ENCODE measurements around the gene MED14. TPM values are rescaled to one million over a fixed set of nuclear protein-coding genes. Genes with fewer than 3 reads are reported as not detected.

MED14 gene
- total RNA-seq, 1 experiment from 2014 or later, result 83.3 TPM

DNA sequence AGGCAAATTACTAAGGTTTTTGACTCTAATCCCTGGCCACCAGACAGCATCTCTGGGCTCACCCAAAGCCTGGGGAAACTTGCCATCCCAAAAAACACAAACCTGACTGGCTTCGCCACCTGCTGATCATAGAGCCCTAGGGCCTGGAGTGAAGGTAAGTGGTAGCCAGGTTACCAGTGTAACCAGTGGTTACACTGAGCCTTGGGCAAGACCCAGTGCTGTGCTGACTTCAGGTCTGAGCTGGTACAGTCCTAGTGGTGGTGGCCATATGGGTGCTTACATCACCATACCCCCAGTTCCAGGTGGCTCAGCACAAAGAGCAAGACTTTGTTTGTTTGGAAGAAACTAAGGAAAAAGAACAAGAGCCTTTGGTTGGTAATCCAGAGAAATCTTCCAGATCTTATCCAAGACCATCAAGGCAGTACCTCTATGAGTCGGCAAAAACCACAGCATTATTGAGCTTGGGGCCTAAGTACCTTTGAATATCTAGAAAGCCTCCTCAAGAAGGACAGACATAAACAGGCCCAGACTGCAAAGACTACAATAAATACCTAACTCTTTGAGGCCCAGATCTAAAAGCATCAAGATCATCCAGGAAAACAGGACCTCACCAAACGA, 13.7 kb downstream of the MED14 start:
- no peak for ATAC-seq
- POLR2A ChIA-PET, result no interaction called here
- Mint-ChIP-seq H3K4me1 (peaks cover 19% of the 10 kb centered on the region), H3K36me3 (peaks cover 62% of the 10 kb centered on the region), H3K4me3 (no peak overlapping the region), H3K9me3 (no peaks in the 10 kb centered on the region), H3K27me3 (ENCODE audit: low read depth) (no peaks in the 10 kb centered on the region), H3K27ac (no peak overlapping the region; the same call in 1 of the 2 replicates)
- TF ChIP-seq MXD4 (CRISPR knock-in tag; IDR thresholded peaks at IDR 0.05; ENCODE audit: borderline replicate concordance) (no peak), NR1H2 (CRISPR knock-in tag; IDR thresholded peaks at IDR 0.05) (no peak), NFE2L1 (CRISPR knock-in tag; IDR thresholded peaks at IDR 0.05) (no peak), ATF1 (CRISPR knock-in tag; IDR thresholded peaks at IDR 0.05) (no peak), RORB (CRISPR knock-in tag; IDR thresholded peaks at IDR 0.05) (no peak), ZNF416 (CRISPR knock-in tag; IDR thresholded peaks at IDR 0.05) (no peak), TEAD4 (CRISPR knock-in tag; IDR thresholded peaks at IDR 0.05) (no peak), KAT7 (CRISPR knock-in tag; IDR thresholded peaks at IDR 0.05; ENCODE audit: borderline replicate concordance) (no peak), FOXJ3 (CRISPR knock-in tag; IDR thresholded peaks at IDR 0.05; ENCODE audit: borderline replicate concordance) (no peak), FOXP1 (CRISPR knock-in tag; IDR thresholded peaks at IDR 0.05; ENCODE audit: borderline replicate concordance) (no peak), SMAD3 (CRISPR knock-in tag; IDR thresholded peaks at IDR 0.05; ENCODE audit: borderline replicate concordance) (no peak)
- CTCF ChIA-PET, result no interaction called here
- no peak for DNase-seq (ENCODE audit: low spot score)

DNA sequence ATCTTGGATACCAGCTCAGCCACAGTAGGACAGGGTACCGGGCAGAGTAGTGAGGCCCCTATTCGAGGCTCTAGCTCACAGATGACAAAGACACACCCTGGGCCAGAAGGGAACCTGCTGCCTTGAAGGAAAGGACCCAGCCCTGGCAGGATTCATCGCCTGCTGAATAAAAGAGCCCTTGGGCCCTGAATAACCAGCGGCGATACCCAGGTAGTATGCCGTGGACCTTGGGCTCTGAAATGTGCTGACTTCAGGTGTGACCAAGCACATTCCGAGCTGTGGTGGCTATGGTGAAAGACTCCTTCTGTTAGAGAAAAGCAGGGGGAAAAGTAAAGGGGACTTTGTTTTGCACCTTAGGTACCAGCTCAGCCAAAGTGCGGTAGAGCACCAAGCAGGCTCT, 14.6 kb downstream of the MED14 start:
- TF ChIP-seq, protein P1, sequence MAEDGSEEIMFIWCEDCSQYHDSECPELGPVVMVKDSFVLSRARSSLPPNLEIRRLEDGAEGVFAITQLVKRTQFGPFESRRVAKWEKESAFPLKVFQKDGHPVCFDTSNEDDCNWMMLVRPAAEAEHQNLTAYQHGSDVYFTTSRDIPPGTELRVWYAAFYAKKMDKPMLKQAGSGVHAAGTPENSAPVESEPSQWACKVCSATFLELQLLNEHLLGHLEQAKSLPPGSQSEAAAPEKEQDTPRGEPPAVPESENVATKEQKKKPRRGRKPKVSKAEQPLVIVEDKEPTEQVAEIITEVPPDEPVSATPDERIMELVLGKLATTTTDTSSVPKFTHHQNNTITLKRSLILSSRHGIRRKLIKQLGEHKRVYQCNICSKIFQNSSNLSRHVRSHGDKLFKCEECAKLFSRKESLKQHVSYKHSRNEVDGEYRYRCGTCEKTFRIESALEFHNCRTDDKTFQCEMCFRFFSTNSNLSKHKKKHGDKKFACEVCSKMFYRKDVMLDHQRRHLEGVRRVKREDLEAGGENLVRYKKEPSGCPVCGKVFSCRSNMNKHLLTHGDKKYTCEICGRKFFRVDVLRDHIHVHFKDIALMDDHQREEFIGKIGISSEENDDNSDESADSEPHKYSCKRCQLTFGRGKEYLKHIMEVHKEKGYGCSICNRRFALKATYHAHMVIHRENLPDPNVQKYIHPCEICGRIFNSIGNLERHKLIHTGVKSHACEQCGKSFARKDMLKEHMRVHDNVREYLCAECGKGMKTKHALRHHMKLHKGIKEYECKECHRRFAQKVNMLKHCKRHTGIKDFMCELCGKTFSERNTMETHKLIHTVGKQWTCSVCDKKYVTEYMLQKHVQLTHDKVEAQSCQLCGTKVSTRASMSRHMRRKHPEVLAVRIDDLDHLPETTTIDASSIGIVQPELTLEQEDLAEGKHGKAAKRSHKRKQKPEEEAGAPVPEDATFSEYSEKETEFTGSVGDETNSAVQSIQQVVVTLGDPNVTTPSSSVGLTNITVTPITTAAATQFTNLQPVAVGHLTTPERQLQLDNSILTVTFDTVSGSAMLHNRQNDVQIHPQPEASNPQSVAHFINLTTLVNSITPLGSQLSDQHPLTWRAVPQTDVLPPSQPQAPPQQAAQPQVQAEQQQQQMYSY (CRISPR knock-in tag; IDR thresholded peaks at IDR 0.05), result no peak
- TF ChIP-seq RELA (CRISPR knock-in tag; IDR thresholded peaks at IDR 0.05; ENCODE audit: borderline replicate concordance), result no peak
- ChIA-PET POLR2A (no interaction called here), CTCF (no interaction called here)
- no peaks in the 10 kb centered on the region for H3K27me3 Mint-ChIP-seq (ENCODE audit: low read depth)
- DNase-seq (ENCODE audit: low spot score), result no peak
- H3K27ac Mint-ChIP-seq, result no peak overlapping the region
- H3K36me3 Mint-ChIP-seq, result peaks cover 62% of the 10 kb centered on the region
- no peak overlapping the region for H3K4me3 Mint-ChIP-seq
- H3K4me1 Mint-ChIP-seq, result peaks cover 20% of the 10 kb centered on the region
- H3K9me3 Mint-ChIP-seq, result no peaks in the 10 kb centered on the region
- no peak for ATAC-seq

DNA sequence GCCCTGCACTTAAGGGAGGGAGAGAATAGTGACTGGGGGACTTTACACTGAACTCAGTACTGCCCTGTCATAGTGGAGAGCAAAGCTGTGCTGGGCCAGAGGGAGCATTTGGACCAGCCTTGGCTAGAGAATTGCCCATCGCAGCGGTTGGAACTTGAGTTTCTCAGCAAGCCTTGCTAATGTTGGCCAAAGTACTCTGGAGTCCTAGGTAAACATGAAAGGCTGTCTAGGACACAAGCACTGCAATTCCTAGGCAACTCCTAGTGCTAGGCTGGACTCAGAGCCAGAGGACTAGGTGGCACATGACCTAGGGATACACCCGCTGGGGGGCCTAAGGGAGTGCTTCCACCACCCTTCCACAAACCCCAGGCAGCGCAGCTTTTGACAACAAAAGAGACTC, 15.0 kb downstream of the MED14 start:
- CTCF ChIA-PET, result no interaction called here
- Mint-ChIP-seq H3K4me3 (no peak overlapping the region), H3K4me1 (peaks cover 21% of the 10 kb centered on the region), H3K9me3 (no peaks in the 10 kb centered on the region), H3K27ac (no peak overlapping the region), H3K27me3 (ENCODE audit: low read depth) (no peaks in the 10 kb centered on the region), H3K36me3 (peaks cover 58% of the 10 kb centered on the region)
- POLR2A ChIA-PET, result no interaction called here
- TF ChIP-seq TCF7 (CRISPR knock-in tag; IDR thresholded peaks at IDR 0.05; ENCODE audit: low read depth) (no peak), TEAD1 (CRISPR knock-in tag; IDR thresholded peaks at IDR 0.05) (no peak)
- TF ChIP-seq, protein P2, sequence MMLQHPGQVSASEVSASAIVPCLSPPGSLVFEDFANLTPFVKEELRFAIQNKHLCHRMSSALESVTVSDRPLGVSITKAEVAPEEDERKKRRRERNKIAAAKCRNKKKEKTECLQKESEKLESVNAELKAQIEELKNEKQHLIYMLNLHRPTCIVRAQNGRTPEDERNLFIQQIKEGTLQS (CRISPR knock-in tag; conservative IDR thresholded peaks at IDR 0.05), result no peak
- TF ChIP-seq, protein P1 (CRISPR knock-in tag; IDR thresholded peaks at IDR 0.05), result no peak
- TF ChIP-seq, protein P3, sequence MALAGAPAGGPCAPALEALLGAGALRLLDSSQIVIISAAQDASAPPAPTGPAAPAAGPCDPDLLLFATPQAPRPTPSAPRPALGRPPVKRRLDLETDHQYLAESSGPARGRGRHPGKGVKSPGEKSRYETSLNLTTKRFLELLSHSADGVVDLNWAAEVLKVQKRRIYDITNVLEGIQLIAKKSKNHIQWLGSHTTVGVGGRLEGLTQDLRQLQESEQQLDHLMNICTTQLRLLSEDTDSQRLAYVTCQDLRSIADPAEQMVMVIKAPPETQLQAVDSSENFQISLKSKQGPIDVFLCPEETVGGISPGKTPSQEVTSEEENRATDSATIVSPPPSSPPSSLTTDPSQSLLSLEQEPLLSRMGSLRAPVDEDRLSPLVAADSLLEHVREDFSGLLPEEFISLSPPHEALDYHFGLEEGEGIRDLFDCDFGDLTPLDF (CRISPR knock-in tag; IDR thresholded peaks at IDR 0.05), result no peak
- ATAC-seq, result no peak
- no peak for DNase-seq (ENCODE audit: low spot score)

Data from WTC11 (cell line).